Measurements from ENCODE around the gene APBB2. TPM values are rescaled to one million over a fixed set of nuclear protein-coding genes. Genes with fewer than 3 reads are reported as not detected.
"Not testable (repeated sequence)": the region's sequence is repeated elsewhere in the genome, so short reads cannot be mapped to it uniquely, and the experiment has no call there.

APBB2 gene
- total RNA-seq, 2 donors from 2014 or later, result 37.3 to 75.3 TPM

DNA sequence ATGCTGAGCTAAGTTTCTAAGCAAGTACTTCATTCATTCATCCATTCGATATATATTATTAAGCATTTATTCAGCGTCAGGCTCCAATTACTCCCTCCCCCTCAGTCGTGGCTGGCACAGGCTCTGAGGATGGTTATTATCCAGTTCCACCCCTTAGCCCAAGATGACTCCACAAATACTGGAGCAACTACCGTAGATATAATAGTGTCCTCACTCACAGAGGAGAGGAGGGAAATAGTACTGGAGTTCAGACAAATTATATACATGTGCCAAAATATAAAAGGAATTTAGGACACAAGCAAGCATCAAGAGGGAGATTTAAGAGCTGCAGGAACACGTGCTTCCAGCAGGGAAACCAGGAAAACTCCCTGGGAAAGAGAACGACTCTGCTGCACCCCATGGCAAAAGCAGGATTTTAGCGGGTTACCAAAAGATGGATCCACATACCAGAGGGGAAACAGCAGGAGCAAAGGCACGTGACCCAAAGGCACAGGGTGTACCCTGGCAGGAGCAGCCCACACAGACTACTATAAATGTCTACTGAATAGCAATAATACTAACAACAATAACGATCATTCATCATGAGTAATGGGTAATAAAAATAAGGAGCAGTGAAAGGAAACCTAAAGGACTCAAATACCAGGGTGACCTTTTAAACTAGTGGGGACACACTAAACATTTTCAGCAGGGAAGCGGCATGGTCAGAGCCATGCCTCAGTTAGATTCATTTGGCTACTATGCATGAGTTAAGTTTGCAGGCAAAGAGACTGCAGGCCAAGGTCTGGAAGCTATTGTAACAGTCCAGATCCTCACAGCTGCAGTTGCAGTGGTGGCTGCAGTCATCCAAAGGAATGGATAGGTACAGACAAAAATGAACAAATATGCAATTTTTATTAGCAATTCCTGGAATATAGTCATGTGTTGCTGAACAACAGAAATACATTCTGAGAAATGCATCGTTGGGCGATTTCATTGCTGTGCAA is 153.7 kb downstream of the APBB2 start:
- Histone ChIP-seq H3K4me1 (peaks cover 0 to 29% of the 10 kb centered on the region in 2 donors), H3K27ac (peak overlapping the region in 1 of 2 donors; percentile 45)

DNA sequence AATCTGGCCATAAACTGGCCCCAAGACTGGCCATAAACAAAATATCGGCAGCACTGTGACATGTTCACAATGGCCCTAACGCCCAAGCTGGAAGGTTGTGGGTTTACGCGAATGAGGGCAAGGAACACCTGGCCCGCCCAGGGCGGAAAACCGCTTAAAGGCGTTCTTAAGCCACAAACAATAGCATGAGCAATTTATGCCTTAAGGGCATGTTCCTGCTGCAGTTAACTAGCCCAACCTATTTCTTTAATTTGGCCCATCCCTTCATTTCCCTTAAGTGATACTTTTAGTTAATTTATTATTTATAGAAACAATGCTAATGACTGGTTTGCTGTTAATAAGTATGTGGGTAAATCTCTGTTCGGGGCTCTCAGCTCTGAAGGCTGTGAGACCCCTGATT is 154.9 kb downstream of the APBB2 start:
- not testable (repeated sequence) for H3K9me3 ChIP-seq, H3K4me3 ChIP-seq

More for the DNA sequence above, 153.7 kb downstream of the APBB2 start:
- Histone ChIP-seq H3K27me3 (no peaks in the 10 kb centered on the region), H3K9me3 (no peaks in the 10 kb centered on the region), H3K4me3 (no peak overlapping the region), H3K36me3 (no peaks in the 10 kb centered on the region)
- no peak for TF ChIP-seq CTCF (IDR thresholded peaks at IDR 0.05)
- no peak for DNase-seq (ENCODE audit: low spot score)

GRCh38 chr4:41058426-41058825 is 155.9 kb downstream of the APBB2 start:
- H3K27ac ChIP-seq, result no peak overlapping the region
- no peaks in the 10 kb centered on the region for H3K27me3 ChIP-seq
- TF ChIP-seq CTCF (IDR thresholded peaks at IDR 0.05), result no peak
- H3K9me3 ChIP-seq, result no peaks in the 10 kb centered on the region
- peaks cover 0 to 29% of the 10 kb centered on the region in 2 donors for H3K4me1 ChIP-seq
- no peaks in the 10 kb centered on the region for H3K36me3 ChIP-seq
- DNase-seq (ENCODE audit: low spot score), result no peak
- no peak overlapping the region for H3K4me3 ChIP-seq

More for the DNA sequence above, 154.9 kb downstream of the APBB2 start:
- peaks cover 0 to 29% of the 10 kb centered on the region in 2 donors for H3K4me1 ChIP-seq
- H3K27ac ChIP-seq; DNase-seq (ENCODE audit: low spot score); H3K27me3 ChIP-seq; H3K36me3 ChIP-seq: not testable (repeated sequence)

GRCh38 chr4:41057467-41057866 is 156.9 kb downstream of the APBB2 start:
- Histone ChIP-seq H3K9me3 (no peaks in the 10 kb centered on the region), H3K27ac (no peak overlapping the region), H3K27me3 (no peaks in the 10 kb centered on the region), H3K4me1 (peaks cover 0 to 29% of the 10 kb centered on the region in 2 donors), H3K36me3 (no peaks in the 10 kb centered on the region), H3K4me3 (no peak overlapping the region)
- no peak for TF ChIP-seq CTCF (IDR thresholded peaks at IDR 0.05)
- DNase-seq (ENCODE audit: low spot score), result no peak

GRCh38 chr4:41052287-41052686 is 162.1 kb downstream of the APBB2 start:
- H3K4me3 ChIP-seq, result no peak overlapping the region
- no peaks in the 10 kb centered on the region for H3K9me3 ChIP-seq
- H3K4me1 ChIP-seq, result peaks cover 0 to 34% of the 10 kb centered on the region in 2 donors
- H3K27me3 ChIP-seq, result no peaks in the 10 kb centered on the region
- no peak for TF ChIP-seq CTCF (IDR thresholded peaks at IDR 0.05)
- no peaks in the 10 kb centered on the region for H3K36me3 ChIP-seq
- no peak for DNase-seq (ENCODE audit: low spot score)
- peak overlapping the region in 1 of 2 donors; percentile 71 for H3K27ac ChIP-seq

All from right atrium auricular region (tissue), 2 donors.